Dendritic cell treated with granulocyte-macrophage colony-stimulating factor and Interleukin-4, amounts not matched to agents 40 ng/mL and 50 ng/mL, for 4 days (primary cell): ENCODE measurements around the gene RASGRP4.
"Not testable (repeated sequence)": the region's sequence is repeated elsewhere in the genome, so short reads cannot be mapped to it uniquely, and the experiment has no call there.

Experiments
- H3K27ac Mint-ChIP-seq: one replicate; pipeline ENCODE4 v1.8.0; 2022; ENCODE audit warnings: mild to moderate bottlenecking, mixed read lengths
- H3K27me3 Mint-ChIP-seq: one replicate; pipeline ENCODE4 v1.8.0; 2022; ENCODE audit warnings: mild to moderate bottlenecking, mixed read lengths
- H3K36me3 Mint-ChIP-seq: one replicate; pipeline ENCODE4 v1.8.0; 2022; ENCODE audit warnings: low read depth, mixed read lengths
- H3K4me1 Mint-ChIP-seq: one replicate; pipeline ENCODE4 v1.8.0; 2022; ENCODE audit warnings: low read depth, mixed read lengths
- H3K4me3 Mint-ChIP-seq: one replicate; pipeline ENCODE4 v1.8.0; 2022; ENCODE audit warnings: mild to moderate bottlenecking, moderate library complexity, mixed read lengths
- H3K9me3 Mint-ChIP-seq: one replicate; pipeline ENCODE4 v1.8.0; 2022; ENCODE audit warnings: mixed read lengths
- intact Hi-C: fragments of 100-400 bp; cut with micrococcal nuclease; formaldehyde crosslinking; loops from one replicate; pipeline ENCODE4 v1.15.0; 2022

Gene RASGRP4

GRCh38 chr19:38425810-38426466 is at the start of gene RASGRP4:
RASGRP4 (minus strand) TSS chr19:38426219; CDS start chr19:38426091, 128 bp downstream.
- H3K9me3 Mint-ChIP-seq, result no peaks in the 10 kb centered on the region
- intact Hi-C loops, result no loop called here
- H3K4me3 Mint-ChIP-seq, result peak within 1 kb of the TSS; percentile 91
- H3K4me1 Mint-ChIP-seq, result peaks cover 48% of the 10 kb centered on the region
- H3K27ac Mint-ChIP-seq, result peak within 1 kb of the TSS; percentile 92
- peaks cover 4% of the 10 kb centered on the region for H3K27me3 Mint-ChIP-seq
- H3K36me3 Mint-ChIP-seq, result peaks cover 34% of the 10 kb centered on the region

GRCh38 chr19:38475176-38475575 is 49.2 kb upstream of the RASGRP4 start:
- no peak overlapping the region for H3K4me3 Mint-ChIP-seq
- H3K27ac Mint-ChIP-seq, result no peak overlapping the region
- peaks cover 15% of the 10 kb centered on the region for H3K4me1 Mint-ChIP-seq
- peaks cover 17% of the 10 kb centered on the region for H3K27me3 Mint-ChIP-seq
- no peaks in the 10 kb centered on the region for H3K36me3 Mint-ChIP-seq
- no peaks in the 10 kb centered on the region for H3K9me3 Mint-ChIP-seq
- intact Hi-C loops, result no loop called here

- peaks cover 5% of the 10 kb centered on the region for H3K4me1 Mint-ChIP-seq
- no peak overlapping the region for H3K4me3 Mint-ChIP-seq
- no peaks in the 10 kb centered on the region for H3K9me3 Mint-ChIP-seq
- no peaks in the 10 kb centered on the region for H3K36me3 Mint-ChIP-seq
- peaks cover 16% of the 10 kb centered on the region for H3K27me3 Mint-ChIP-seq
- H3K27ac Mint-ChIP-seq, result no peak overlapping the region
- intact Hi-C loops, result no loop called here
Measured at GRCh38 chr19:38473201-38473600, 47.2 kb upstream of the RASGRP4 start.

- H3K4me3 Mint-ChIP-seq, intact Hi-C loops: not testable (repeated sequence)
Measured at GRCh38 chr19:38472725-38473124, 46.7 kb upstream of the RASGRP4 start.

GRCh38 chr19:38470788-38471480 is 44.9 kb upstream of the RASGRP4 start:
- H3K4me3 Mint-ChIP-seq, result no peak overlapping the region
- intact Hi-C loops, result no loop called here
- H3K9me3 Mint-ChIP-seq, result no peaks in the 10 kb centered on the region
- no peaks in the 10 kb centered on the region for H3K4me1 Mint-ChIP-seq
- no peaks in the 10 kb centered on the region for H3K36me3 Mint-ChIP-seq
- no peak overlapping the region for H3K27ac Mint-ChIP-seq
- peaks cover 10% of the 10 kb centered on the region for H3K27me3 Mint-ChIP-seq

More at GRCh38 chr19:38472725-38473124, 46.7 kb upstream of the RASGRP4 start:
- not testable (repeated sequence) for H3K4me1 Mint-ChIP-seq, H3K36me3 Mint-ChIP-seq, H3K27ac Mint-ChIP-seq, H3K9me3 Mint-ChIP-seq
- peaks cover 13% of the 10 kb centered on the region for H3K27me3 Mint-ChIP-seq

GRCh38 chr19:38469151-38469550 is 43.1 kb upstream of the RASGRP4 start:
- intact Hi-C loops, result no loop called here

GRCh38 chr19:38467541-38468525 is 41.8 kb upstream of the RASGRP4 start:
- H3K27ac Mint-ChIP-seq, result no peak overlapping the region
- intact Hi-C loops, result no loop called here
- H3K4me1 Mint-ChIP-seq, result no peaks in the 10 kb centered on the region
- H3K4me3 Mint-ChIP-seq, result no peak overlapping the region
- H3K27me3 Mint-ChIP-seq, result peaks cover 14% of the 10 kb centered on the region
- no peaks in the 10 kb centered on the region for H3K36me3 Mint-ChIP-seq
- H3K9me3 Mint-ChIP-seq, result no peaks in the 10 kb centered on the region

More at GRCh38 chr19:38469151-38469550, 43.1 kb upstream of the RASGRP4 start:
- no peaks in the 10 kb centered on the region for H3K36me3 Mint-ChIP-seq
- H3K4me3 Mint-ChIP-seq, result no peak overlapping the region
- no peak overlapping the region for H3K27ac Mint-ChIP-seq
- H3K4me1 Mint-ChIP-seq, result no peaks in the 10 kb centered on the region
- H3K9me3 Mint-ChIP-seq, result no peaks in the 10 kb centered on the region
- peaks cover 13% of the 10 kb centered on the region for H3K27me3 Mint-ChIP-seq

GRCh38 chr19:38466050-38466449 is 40.0 kb upstream of the RASGRP4 start:
- no peak overlapping the region for H3K4me3 Mint-ChIP-seq
- H3K36me3 Mint-ChIP-seq, result no peaks in the 10 kb centered on the region
- H3K4me1 Mint-ChIP-seq, result no peaks in the 10 kb centered on the region
- H3K27ac Mint-ChIP-seq, result no peak overlapping the region
- intact Hi-C loops, result no loop called here
- peaks cover 11% of the 10 kb centered on the region for H3K27me3 Mint-ChIP-seq
- H3K9me3 Mint-ChIP-seq, result no peaks in the 10 kb centered on the region

GRCh38 chr19:38464421-38465082 is 38.5 kb upstream of the RASGRP4 start:
- Mint-ChIP-seq H3K27me3 (peaks cover 10% of the 10 kb centered on the region), H3K9me3 (no peaks in the 10 kb centered on the region), H3K27ac (no peak overlapping the region), H3K36me3 (peaks cover 3% of the 10 kb centered on the region), H3K4me1 (no peaks in the 10 kb centered on the region), H3K4me3 (no peak overlapping the region)
- intact Hi-C loops, result no loop called here

GRCh38 chr19:38463365-38463764 is 37.3 kb upstream of the RASGRP4 start:
- Mint-ChIP-seq H3K27me3 (peaks cover 10% of the 10 kb centered on the region), H3K36me3 (peaks cover 11% of the 10 kb centered on the region), H3K4me3 (no peak overlapping the region), H3K4me1 (no peaks in the 10 kb centered on the region), H3K27ac (no peak overlapping the region), H3K9me3 (no peaks in the 10 kb centered on the region)
- intact Hi-C loops, result no loop called here

- Mint-ChIP-seq H3K27me3 (peaks cover 14% of the 10 kb centered on the region), H3K9me3 (no peaks in the 10 kb centered on the region), H3K4me3 (no peak overlapping the region), H3K27ac (no peak overlapping the region), H3K36me3 (peaks cover 21% of the 10 kb centered on the region), H3K4me1 (peaks cover 5% of the 10 kb centered on the region)
- intact Hi-C loops, result no loop called here
Measured at GRCh38 chr19:38458991-38459390, 33.0 kb upstream of the RASGRP4 start.

GRCh38 chr19:38457690-38458405 is 31.8 kb upstream of the RASGRP4 start:
- Mint-ChIP-seq H3K9me3 (no peaks in the 10 kb centered on the region), H3K27ac (no peak overlapping the region), H3K27me3 (peaks cover 12% of the 10 kb centered on the region), H3K4me1 (peaks cover 10% of the 10 kb centered on the region), H3K4me3 (no peak overlapping the region), H3K36me3 (peaks cover 21% of the 10 kb centered on the region)
- intact Hi-C loops, result no loop called here

- peaks cover 12% of the 10 kb centered on the region for H3K27me3 Mint-ChIP-seq
- H3K27ac Mint-ChIP-seq, result no peak overlapping the region
Measured at GRCh38 chr19:38457202-38457601, 31.2 kb upstream of the RASGRP4 start.

More at GRCh38 chr19:38457202-38457601, 31.2 kb upstream of the RASGRP4 start:
- H3K36me3 Mint-ChIP-seq, result peaks cover 26% of the 10 kb centered on the region
- H3K4me3 Mint-ChIP-seq, result no peak overlapping the region
- peaks cover 10% of the 10 kb centered on the region for H3K4me1 Mint-ChIP-seq
- intact Hi-C loops, result no loop called here
- no peaks in the 10 kb centered on the region for H3K9me3 Mint-ChIP-seq
